AG04449 (cell line): Measurements from ENCODE around the gene SRGAP1.

Experiments used
- CTCF ChIA-PET: fragments of 350-600 bp; formaldehyde crosslinking; extraction: SDS; loops from one replicate; lab custom pipeline; 2021; ENCODE audit warnings: antibody characterized with exemption; lab: Yijun Ruan, JAX
- POLR2A ChIA-PET: fragments of 400-600, 350-600 bp; formaldehyde crosslinking; extraction: SDS; loops from one replicate; lab custom pipeline; 2020; ENCODE audit warnings: antibody characterized with exemption, inconsistent platforms; lab: Yijun Ruan, JAX
- DNase-seq: peaks from one replicate; pipeline ENCODE4 v3.0.0-alpha.2; 2010; ENCODE audit warnings: low read depth, low spot score
- H3K4me3 ChIP-seq: 2 replicates; pipeline ENCODE4 v1.5.1; 2011; ENCODE audit warnings: low read depth, mild to moderate bottlenecking, control low read depth, low read length
- TF ChIP-seq, protein P1 (sequence below): IDR thresholded peaks from one replicate; pipeline ENCODE4 v1.5.1; 2011; ENCODE audit warnings: mild to moderate bottlenecking, moderate library complexity, low read length, control low read depth, inconsistent platforms; ENCODE audit not compliant: insufficient read depth; ENCODE audit errors: missing control alignments

Gene SRGAP1

GRCh38 chr12:63917864-63918799 is 73.6 kb downstream of the SRGAP1 start:
- CTCF ChIA-PET: interaction anchor here (1.1 kb wide), 1 partner anchor 73 kb away, joined by 4 read pairs; the partner anchor contains the start of gene SRGAP1
- DNase-seq: peak; percentile 98
- H3K4me3 ChIP-seq: peak overlapping the region; percentile 4; the same call in 1 of the 2 replicates
- POLR2A ChIA-PET: interaction anchor here (0.6 to 1.2 kb wide), 4 partner anchors 25 to 147 kb away, joined by 3 to 4 read pairs (median 4); no protein-coding TSS in a partner anchor
- TF ChIP-seq, protein P1, sequence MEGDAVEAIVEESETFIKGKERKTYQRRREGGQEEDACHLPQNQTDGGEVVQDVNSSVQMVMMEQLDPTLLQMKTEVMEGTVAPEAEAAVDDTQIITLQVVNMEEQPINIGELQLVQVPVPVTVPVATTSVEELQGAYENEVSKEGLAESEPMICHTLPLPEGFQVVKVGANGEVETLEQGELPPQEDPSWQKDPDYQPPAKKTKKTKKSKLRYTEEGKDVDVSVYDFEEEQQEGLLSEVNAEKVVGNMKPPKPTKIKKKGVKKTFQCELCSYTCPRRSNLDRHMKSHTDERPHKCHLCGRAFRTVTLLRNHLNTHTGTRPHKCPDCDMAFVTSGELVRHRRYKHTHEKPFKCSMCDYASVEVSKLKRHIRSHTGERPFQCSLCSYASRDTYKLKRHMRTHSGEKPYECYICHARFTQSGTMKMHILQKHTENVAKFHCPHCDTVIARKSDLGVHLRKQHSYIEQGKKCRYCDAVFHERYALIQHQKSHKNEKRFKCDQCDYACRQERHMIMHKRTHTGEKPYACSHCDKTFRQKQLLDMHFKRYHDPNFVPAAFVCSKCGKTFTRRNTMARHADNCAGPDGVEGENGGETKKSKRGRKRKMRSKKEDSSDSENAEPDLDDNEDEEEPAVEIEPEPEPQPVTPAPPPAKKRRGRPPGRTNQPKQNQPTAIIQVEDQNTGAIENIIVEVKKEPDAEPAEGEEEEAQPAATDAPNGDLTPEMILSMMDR: no peak

GRCh38 chr12:63918800-63919300 is 74.3 kb downstream of the SRGAP1 start:
- H3K4me3 ChIP-seq: no peak overlapping the region; the same call in 1 of the 2 replicates
- POLR2A ChIA-PET: interaction anchor here (0.7 to 1.2 kb wide), 3 partner anchors 25 to 87 kb away, joined by 3 to 4 read pairs (median 4); no protein-coding TSS in a partner anchor

GRCh38 chr12:63919756-63920155 is 75.3 kb downstream of the SRGAP1 start:
- no peak for DNase-seq
- ChIA-PET CTCF (interaction anchor here (0.6 to 2.4 kb wide), 5 partner anchors 20 to 93 kb away, joined by 3 to 11 read pairs (median 3); partner anchors contain the start of gene SRGAP1), POLR2A (no interaction called here)
- TF ChIP-seq, protein P1: no peak
- H3K4me3 ChIP-seq: no peak overlapping the region

More at GRCh38 chr12:63918800-63919300, 74.3 kb downstream of the SRGAP1 start:
- DNase-seq: peak; percentile 97
- CTCF ChIA-PET: no interaction called here
- TF ChIP-seq, protein P1: no peak

DNA sequence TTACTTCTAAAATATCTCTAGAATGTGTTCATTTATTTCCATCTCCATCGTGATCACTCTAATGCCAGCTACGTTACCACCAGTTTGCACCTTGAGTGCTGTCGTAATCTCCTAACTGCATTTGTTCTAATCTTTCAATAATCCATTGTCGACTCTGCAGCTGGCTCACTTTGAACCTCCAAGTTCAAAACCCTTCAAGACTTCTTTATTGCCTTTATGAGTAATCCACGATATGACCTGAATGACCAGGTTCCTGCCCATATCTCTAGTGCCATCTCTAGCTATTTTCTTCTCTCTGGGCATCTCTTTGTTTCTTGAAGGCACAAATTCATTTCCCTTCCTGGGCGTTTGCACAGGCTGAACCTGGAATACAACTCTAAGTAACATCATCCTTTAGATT is 76.7 kb downstream of the SRGAP1 start:
- H3K4me3 ChIP-seq: no peak overlapping the region
- TF ChIP-seq, protein P1: no peak
- DNase-seq: no peak
- ChIA-PET POLR2A (no interaction called here), CTCF (interaction anchor here (1.1 to 2.4 kb wide), 4 partner anchors 9 to 95 kb away, joined by 3 to 11 read pairs (median 3); partner anchors contain the start of gene SRGAP1)

DNA sequence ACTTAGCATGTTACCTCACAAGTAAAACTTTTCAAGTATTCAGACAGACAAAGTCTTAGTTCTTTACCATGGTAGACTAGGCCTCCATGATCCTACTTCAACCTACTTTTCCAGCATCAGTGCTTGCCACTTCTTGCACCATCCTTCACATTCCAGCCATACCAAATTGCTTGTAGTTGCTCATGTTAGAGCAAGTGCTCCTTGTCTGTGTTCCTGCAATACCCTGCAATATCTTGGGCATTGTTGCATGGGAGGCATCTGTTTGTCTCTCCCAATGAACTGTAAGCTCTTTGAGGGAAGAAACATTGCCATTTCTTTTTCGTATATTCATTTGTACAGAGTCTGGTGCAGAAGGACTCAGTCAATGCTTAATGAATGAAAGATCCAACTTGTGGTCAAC is 78.0 kb downstream of the SRGAP1 start:
- POLR2A ChIA-PET: no interaction called here

More for the DNA sequence above, 78.0 kb downstream of the SRGAP1 start:
- CTCF ChIA-PET: no interaction called here
- peak; percentile 72 for DNase-seq
- H3K4me3 ChIP-seq: no peak overlapping the region
- TF ChIP-seq, protein P1: no peak
